ENCODE measurements around the gene MRPS21.
"Not testable (repeated sequence)": the region's sequence is repeated elsewhere in the genome, so short reads cannot be mapped to it uniquely, and the experiment has no call there.

The MRPS21 gene

DNA sequence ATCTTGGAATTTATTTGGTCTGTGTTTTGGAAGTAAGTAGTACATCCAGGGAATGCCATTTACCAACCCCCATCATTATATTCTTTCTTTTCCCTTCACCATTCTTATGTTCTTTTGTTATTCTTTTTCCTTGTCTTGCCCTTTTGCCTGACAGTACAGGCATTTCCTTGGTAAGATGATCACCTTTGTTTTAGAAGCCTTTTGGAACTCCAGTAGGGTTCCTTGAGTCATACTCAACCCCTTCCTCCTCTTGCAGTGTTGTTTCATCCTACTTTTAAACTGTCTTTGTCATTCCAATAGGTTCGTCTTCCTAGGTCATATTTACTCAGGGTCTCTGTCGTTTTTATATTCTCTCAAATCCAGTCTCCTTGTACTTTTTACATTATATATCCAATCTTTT, 9.2 kb downstream of the MRPS21 start:
- TF ChIP-seq POLR2A (IDR thresholded peaks at IDR 0.05; ENCODE audit: extremely low read depth, insufficient read length) (no peak), MYC (IDR thresholded peaks at IDR 0.05; ENCODE audit: low read depth, low read length) (no peak)
- TF ChIP-seq, protein P1, sequence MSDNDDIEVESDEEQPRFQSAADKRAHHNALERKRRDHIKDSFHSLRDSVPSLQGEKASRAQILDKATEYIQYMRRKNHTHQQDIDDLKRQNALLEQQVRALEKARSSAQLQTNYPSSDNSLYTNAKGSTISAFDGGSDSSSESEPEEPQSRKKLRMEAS (IDR thresholded peaks at IDR 0.05; ENCODE audit: low read depth, low read length), result no peak
- TF ChIP-seq, protein P2, sequence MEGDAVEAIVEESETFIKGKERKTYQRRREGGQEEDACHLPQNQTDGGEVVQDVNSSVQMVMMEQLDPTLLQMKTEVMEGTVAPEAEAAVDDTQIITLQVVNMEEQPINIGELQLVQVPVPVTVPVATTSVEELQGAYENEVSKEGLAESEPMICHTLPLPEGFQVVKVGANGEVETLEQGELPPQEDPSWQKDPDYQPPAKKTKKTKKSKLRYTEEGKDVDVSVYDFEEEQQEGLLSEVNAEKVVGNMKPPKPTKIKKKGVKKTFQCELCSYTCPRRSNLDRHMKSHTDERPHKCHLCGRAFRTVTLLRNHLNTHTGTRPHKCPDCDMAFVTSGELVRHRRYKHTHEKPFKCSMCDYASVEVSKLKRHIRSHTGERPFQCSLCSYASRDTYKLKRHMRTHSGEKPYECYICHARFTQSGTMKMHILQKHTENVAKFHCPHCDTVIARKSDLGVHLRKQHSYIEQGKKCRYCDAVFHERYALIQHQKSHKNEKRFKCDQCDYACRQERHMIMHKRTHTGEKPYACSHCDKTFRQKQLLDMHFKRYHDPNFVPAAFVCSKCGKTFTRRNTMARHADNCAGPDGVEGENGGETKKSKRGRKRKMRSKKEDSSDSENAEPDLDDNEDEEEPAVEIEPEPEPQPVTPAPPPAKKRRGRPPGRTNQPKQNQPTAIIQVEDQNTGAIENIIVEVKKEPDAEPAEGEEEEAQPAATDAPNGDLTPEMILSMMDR (IDR thresholded peaks at IDR 0.05; ENCODE audit: low read depth, low read length), result no peak
- H3K4me3 ChIP-seq (ENCODE audit: low read depth, low read length), result no peak overlapping the region
- DNase-seq (ENCODE audit: low read depth), result no peak

DNA sequence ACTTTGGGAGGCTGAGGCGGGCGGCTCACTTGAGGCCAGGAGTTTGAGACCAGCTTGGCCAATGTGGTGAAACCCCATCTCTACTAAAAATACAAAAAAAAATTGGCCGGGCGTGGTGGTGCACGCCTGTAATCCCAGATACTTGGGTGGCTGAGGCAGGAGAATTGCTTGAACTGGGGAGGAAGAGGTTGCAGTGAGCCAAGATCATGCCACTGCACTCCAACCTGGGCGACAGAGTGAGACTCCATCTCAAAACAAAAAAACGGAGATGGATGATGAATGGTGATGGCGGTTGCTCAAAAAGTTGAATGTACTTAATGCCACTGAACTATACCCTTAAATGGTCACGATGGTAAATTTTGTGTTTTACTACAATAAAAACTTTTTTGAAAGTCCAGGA, 14.9 kb downstream of the MRPS21 start:
- not testable (repeated sequence) for H3K4me3 ChIP-seq (ENCODE audit: low read depth, low read length); DNase-seq (ENCODE audit: low read depth)

DNA sequence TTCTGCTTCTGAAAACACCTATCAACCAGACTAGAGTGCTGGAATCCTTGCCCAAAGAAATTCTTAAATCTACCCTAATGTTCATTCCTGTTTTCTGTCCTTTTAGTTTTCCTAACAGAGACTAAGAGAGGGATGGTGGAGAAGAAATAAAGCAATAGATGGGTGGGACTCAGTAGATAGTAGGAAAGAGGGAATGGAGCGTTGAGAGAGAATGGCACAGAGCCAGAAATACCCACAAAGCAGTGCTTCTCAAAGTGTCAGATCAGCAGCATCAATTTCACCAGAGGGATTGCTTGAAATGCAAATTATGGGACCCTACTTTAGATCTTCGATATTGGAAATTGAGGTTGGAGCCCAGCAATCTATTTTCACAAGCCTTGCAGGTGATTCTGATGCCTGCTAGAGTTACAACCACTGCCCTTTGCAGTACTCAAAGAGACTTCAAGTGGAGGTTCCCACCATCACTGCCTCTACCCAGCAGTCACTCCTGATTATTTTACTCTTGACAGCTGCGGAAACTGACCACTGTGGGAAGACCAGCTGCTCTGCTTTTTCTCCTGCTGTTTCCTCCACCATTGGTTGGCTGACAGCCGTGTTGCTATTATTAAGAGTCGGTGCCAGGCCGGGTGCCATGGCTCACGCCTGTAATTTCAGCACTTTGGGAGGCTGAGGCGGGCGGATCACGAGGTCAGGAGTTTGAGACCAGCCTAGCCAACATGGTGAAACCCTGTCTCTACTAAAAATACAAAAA, 16.3 kb downstream of the MRPS21 start:
- TF ChIP-seq, protein P1 (IDR thresholded peaks at IDR 0.05; ENCODE audit: low read depth, low read length), result no peak
- no peak overlapping the region for H3K4me3 ChIP-seq (ENCODE audit: low read depth, low read length)
- DNase-seq (ENCODE audit: low read depth), result no peak

DNA sequence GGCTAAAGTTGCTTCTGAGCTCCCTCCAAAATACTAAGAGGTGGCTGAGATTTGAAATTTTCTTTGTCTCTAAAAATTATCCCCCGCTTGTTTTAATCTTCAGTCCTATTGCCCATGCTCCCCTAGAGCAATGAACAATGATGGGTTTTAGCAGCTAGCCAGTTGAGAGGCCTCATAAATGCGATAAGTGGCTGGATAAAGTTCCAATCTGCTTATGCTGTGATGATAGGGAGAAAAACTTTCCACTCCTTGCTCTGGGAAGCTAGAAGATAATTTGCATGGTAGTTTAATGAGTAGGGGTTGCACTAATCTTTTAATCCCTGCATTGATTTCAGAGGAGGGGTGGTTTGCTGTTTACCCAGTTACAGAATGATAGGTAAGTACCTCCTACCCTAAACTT, 18.1 kb downstream of the MRPS21 start:
- no peak for TF ChIP-seq POLR2A (IDR thresholded peaks at IDR 0.05; ENCODE audit: extremely low read depth, insufficient read length)
- TF ChIP-seq, protein P2 (IDR thresholded peaks at IDR 0.05; ENCODE audit: low read depth, low read length), result no peak
- TF ChIP-seq, protein P1 (IDR thresholded peaks at IDR 0.05; ENCODE audit: low read depth, low read length), result no peak
- TF ChIP-seq MYC (IDR thresholded peaks at IDR 0.05; ENCODE audit: low read depth, low read length), result no peak
- DNase-seq (ENCODE audit: low read depth), result no peak

DNA sequence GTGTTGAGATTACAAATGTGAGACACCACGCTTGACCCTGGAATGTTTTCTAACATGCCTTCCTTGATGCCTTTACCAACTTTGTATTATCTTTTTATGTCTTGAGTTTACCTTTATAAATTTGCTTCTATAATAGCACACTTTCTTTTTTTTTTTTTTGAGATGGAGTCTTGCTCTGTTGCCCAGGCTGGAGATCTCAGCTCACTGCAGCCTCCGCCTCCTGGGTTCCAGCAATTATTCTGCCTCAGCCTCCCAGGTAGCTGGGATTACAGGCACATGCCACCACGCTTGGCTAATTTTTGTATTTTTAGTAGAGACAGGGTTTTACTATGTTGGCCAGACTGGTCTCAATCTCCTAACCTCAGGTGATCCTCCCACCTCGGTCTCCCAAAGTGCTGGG, 21.0 kb downstream of the MRPS21 start:
- DNase-seq (ENCODE audit: low read depth); H3K4me3 ChIP-seq (ENCODE audit: low read depth, low read length): not testable (repeated sequence)

More for the DNA sequence above, 18.1 kb downstream of the MRPS21 start:
- H3K4me3 ChIP-seq (ENCODE audit: low read depth, low read length), result no peak overlapping the region

DNA sequence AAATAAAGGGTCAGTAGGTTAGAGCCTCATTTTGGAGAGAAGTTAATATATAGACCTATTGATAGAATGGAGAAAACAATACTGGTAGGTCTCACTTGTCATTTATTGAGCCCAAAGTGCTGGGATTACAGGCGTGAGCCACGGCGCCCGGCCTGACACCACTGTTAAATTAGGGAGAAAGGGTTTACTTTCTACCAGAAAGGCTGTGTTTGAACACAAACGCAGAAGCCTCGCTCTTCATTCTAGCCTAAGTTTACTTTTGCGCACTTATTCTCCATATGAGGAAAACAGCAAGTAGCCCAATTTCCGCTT, 27.0 kb downstream of the MRPS21 start:
- no peak for DNase-seq (ENCODE audit: low read depth)
- TF ChIP-seq POLR2A (IDR thresholded peaks at IDR 0.05; ENCODE audit: extremely low read depth, insufficient read length) (no peak), MYC (IDR thresholded peaks at IDR 0.05; ENCODE audit: low read depth, low read length) (no peak)
- TF ChIP-seq, protein P1 (IDR thresholded peaks at IDR 0.05; ENCODE audit: low read depth, low read length), result no peak
- TF ChIP-seq, protein P2 (IDR thresholded peaks at IDR 0.05; ENCODE audit: low read depth, low read length), result no peak
- peak overlapping the region; percentile 99 for H3K4me3 ChIP-seq (ENCODE audit: low read depth, low read length)

DNA sequence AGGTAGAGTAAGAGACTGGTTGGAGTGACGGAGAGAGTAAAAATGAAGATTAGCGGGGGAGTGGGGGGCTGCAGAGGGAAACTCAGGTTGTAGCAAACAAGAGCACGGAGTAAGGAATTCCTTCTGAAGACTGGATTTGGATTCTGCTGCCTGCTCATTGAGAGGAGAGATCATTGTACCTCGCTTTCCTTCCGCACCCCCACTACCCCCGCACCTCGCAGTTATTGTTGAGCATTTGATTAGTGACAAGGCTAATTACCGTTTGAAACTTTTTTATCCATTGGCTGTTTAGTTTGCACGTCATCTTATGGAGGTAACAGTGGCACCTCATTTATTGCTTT, 28.1 kb downstream of the MRPS21 start:
- TF ChIP-seq, protein P1 (IDR thresholded peaks at IDR 0.05; ENCODE audit: low read depth, low read length), result no peak
- no peak for TF ChIP-seq MYC (IDR thresholded peaks at IDR 0.05; ENCODE audit: low read depth, low read length)
- no peak for TF ChIP-seq POLR2A (IDR thresholded peaks at IDR 0.05; ENCODE audit: extremely low read depth, insufficient read length)
- TF ChIP-seq, protein P2 (IDR thresholded peaks at IDR 0.05; ENCODE audit: low read depth, low read length), result no peak
- peak; percentile 17 for DNase-seq (ENCODE audit: low read depth)
- peak overlapping the region; percentile 99 for H3K4me3 ChIP-seq (ENCODE audit: low read depth, low read length)

All from NB4 (cell line).